Measurements from ENCODE around the gene SKA3. TPM values are rescaled to one million over a fixed set of nuclear protein-coding genes. Genes with fewer than 3 reads are reported as not detected.

The SKA3 gene
- total RNA-seq, 1 experiment from 2014 or later, result 42.1 TPM

- TF ChIP-seq FOXJ3 (CRISPR knock-in tag; IDR thresholded peaks at IDR 0.05; ENCODE audit: borderline replicate concordance) (no peak), SMAD4 (CRISPR knock-in tag; IDR thresholded peaks at IDR 0.05) (no peak)
Observed at GRCh38 chr13:21133077-21133476, 43.3 kb downstream of the SKA3 start (continued).

- no peak overlapping the region for H3K27ac Mint-ChIP-seq
- peaks cover 7% of the 10 kb centered on the region for H3K36me3 Mint-ChIP-seq
- H3K9me3 Mint-ChIP-seq, result peaks cover 12% of the 10 kb centered on the region
- DNase-seq (ENCODE audit: low spot score) (no peak), ATAC-seq (no peak)
- ChIA-PET POLR2A (interaction anchor here (1.3 kb wide), 1 partner anchor 46 kb away, joined by 5 read pairs; the partner anchor contains the start of genes MRPL57 and SKA3), CTCF (no interaction called here)
- H3K4me3 Mint-ChIP-seq, result no peak overlapping the region
- H3K4me1 Mint-ChIP-seq, result peaks cover 21% of the 10 kb centered on the region
- no peak for TF ChIP-seq GABPB1 (CRISPR knock-in tag; IDR thresholded peaks at IDR 0.05)
- TF ChIP-seq ATF6 (CRISPR knock-in tag; IDR thresholded peaks at IDR 0.05), result no peak
- no peak for TF ChIP-seq ZNF396 (CRISPR knock-in tag; IDR thresholded peaks at IDR 0.05; ENCODE audit: borderline replicate concordance)
- no peak for TF ChIP-seq GRHL2 (CRISPR knock-in tag; IDR thresholded peaks at IDR 0.05; ENCODE audit: insufficient replicate concordance, severe bottlenecking)
- TF ChIP-seq HMGXB4 (CRISPR knock-in tag; IDR thresholded peaks at IDR 0.05), result no peak
- TF ChIP-seq E2F5 (CRISPR knock-in tag; IDR thresholded peaks at IDR 0.05), result no peak
- TF ChIP-seq E2F1 (CRISPR knock-in tag; IDR thresholded peaks at IDR 0.05), result no peak
- no peak for TF ChIP-seq ELF4 (CRISPR knock-in tag; IDR thresholded peaks at IDR 0.05; ENCODE audit: low read depth)
- TF ChIP-seq ERG (CRISPR knock-in tag; IDR thresholded peaks at IDR 0.05), result no peak
- no peak for TF ChIP-seq TP53 (CRISPR knock-in tag; IDR thresholded peaks at IDR 0.05)
- TF ChIP-seq CDX4 (CRISPR knock-in tag; IDR thresholded peaks at IDR 0.05; ENCODE audit: borderline replicate concordance), result no peak
- no peak for TF ChIP-seq SMAD4 (CRISPR knock-in tag; IDR thresholded peaks at IDR 0.05)
- TF ChIP-seq ZNF121 (CRISPR knock-in tag; IDR thresholded peaks at IDR 0.05), result no peak
- no peak for TF ChIP-seq CREB1 (CRISPR knock-in tag; IDR thresholded peaks at IDR 0.05)
- TF ChIP-seq ZNF263 (CRISPR knock-in tag; IDR thresholded peaks at IDR 0.05; ENCODE audit: low read depth), result no peak
- no peak for TF ChIP-seq FOXP1 (CRISPR knock-in tag; IDR thresholded peaks at IDR 0.05; ENCODE audit: borderline replicate concordance)
- no peak for TF ChIP-seq USF1 (CRISPR knock-in tag; IDR thresholded peaks at IDR 0.05)
- no peak for TF ChIP-seq CBFB (CRISPR knock-in tag; IDR thresholded peaks at IDR 0.05; ENCODE audit: low read depth)
- H3K27me3 Mint-ChIP-seq (ENCODE audit: low read depth), result no peaks in the 10 kb centered on the region; the same call in 1 of the 2 replicates
Observed at GRCh38 chr13:21130116-21130515, 46.2 kb downstream of the SKA3 start.

All from WTC11 (cell line).